ENCODE measurements around the gene IRX5.
A peak's percentile ranks its signal among the peaks of the same experiment; 100 is the strongest.

IRX5 gene

DNA sequence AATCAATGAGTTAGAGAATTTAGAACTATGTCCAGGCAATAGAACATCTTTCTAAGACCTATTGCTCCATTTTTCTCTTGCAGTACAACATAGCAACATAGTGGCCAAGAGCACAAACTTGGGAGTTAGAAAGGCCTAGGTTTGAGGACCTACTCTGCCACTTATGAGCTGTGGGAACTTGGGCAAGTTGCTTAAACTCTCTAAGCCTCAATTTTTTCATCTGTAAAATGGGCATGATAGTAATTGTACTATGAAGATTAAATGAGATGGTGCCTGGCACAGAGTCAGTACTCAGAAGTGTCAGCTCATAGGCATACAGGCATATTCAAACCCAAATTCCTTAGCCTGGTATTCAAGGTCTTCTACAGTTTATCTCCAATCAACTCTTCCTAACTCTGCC is 25.1 kb downstream of the IRX5 start:
- TF ChIP-seq CTCF (IDR thresholded peaks at IDR 0.05; ENCODE audit: control extremely low read depth, extremely low read depth, low read depth, missing control alignments) = no peak
- DNase-seq (ENCODE audit: extremely low spot score) = no peak
- POLR2A ChIA-PET = no interaction called here
- CTCF ChIA-PET = interaction anchor here (2.8 kb wide), 1 partner anchor 11 kb away, joined by 9 read pairs; no protein-coding TSS in a partner anchor

DNA sequence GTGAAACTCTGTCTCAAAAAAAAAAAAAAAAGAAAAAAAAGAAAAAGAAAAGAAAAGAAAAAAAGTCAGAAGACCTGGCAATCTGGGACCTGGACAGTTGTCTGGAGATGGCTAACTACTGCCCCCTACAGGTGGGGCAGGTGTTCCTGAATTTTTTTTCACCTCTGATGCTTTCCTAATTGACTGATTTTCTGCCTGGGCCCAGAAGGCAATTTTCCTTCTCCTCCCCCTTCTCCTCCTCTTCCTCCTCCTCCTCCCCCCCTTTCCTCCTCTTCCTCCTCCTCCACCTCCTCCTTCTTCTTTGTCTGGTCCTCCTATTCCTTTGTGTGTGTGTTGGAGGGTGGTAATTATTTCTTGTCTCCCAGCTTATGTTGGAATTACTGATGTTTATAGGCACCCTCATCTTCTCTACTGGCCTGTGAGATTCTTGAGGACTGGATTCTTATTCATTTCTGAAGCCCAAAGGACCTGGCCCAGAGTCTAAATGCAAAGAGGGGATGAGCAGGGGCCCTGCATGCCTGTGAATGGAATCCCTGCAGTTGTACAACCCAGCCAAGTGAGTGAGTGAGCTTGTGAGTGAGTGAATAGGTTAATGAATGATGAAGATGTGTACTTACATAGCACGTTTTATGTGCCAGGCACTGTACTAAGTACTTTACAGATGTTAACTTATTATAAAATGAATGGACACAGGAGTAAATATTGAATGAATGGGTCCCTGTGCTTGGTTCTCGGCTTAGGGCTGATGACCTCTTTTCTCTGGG is 26.9 kb downstream of the IRX5 start:
- TF ChIP-seq CTCF (IDR thresholded peaks at IDR 0.05; ENCODE audit: control extremely low read depth, extremely low read depth, low read depth, missing control alignments) = peak; percentile 42
- CTCF ChIA-PET = interaction anchor here (0.9 to 2.8 kb wide), 4 partner anchors 9 to 1185 kb away, joined by 3 to 9 read pairs (median 3); no protein-coding TSS in a partner anchor
- no peak for DNase-seq (ENCODE audit: extremely low spot score)
- POLR2A ChIA-PET = no interaction called here

GRCh38 chr16:54962045-54962444 is 31.4 kb downstream of the IRX5 start:
- TF ChIP-seq CTCF (IDR thresholded peaks at IDR 0.05; ENCODE audit: control extremely low read depth, extremely low read depth, low read depth, missing control alignments) = no peak
- CTCF ChIA-PET = interaction anchor here (0.8 to 1.0 kb wide), 2 partner anchors 9 to 12 kb away, joined by 3 read pairs; no protein-coding TSS in a partner anchor
- no peak for DNase-seq (ENCODE audit: extremely low spot score)
- POLR2A ChIA-PET = no interaction called here

GRCh38 chr16:54964239-54964638 is 33.6 kb downstream of the IRX5 start:
- no peak for TF ChIP-seq CTCF (IDR thresholded peaks at IDR 0.05; ENCODE audit: control extremely low read depth, extremely low read depth, low read depth, missing control alignments)
- ChIA-PET CTCF (no interaction called here), POLR2A (no interaction called here)
- DNase-seq (ENCODE audit: extremely low spot score) = no peak

- no peak for DNase-seq (ENCODE audit: extremely low spot score)
- no peak for TF ChIP-seq CTCF (IDR thresholded peaks at IDR 0.05; ENCODE audit: control extremely low read depth, extremely low read depth, low read depth, missing control alignments)
- CTCF ChIA-PET = no interaction called here
- POLR2A ChIA-PET = no interaction called here
Measured at GRCh38 chr16:54965464-54965863, 34.8 kb downstream of the IRX5 start.

GRCh38 chr16:54968011-54968410 is 37.3 kb downstream of the IRX5 start:
- TF ChIP-seq CTCF (IDR thresholded peaks at IDR 0.05; ENCODE audit: control extremely low read depth, extremely low read depth, low read depth, missing control alignments) = no peak
- ChIA-PET CTCF (no interaction called here), POLR2A (no interaction called here)

More at GRCh38 chr16:54968011-54968410, 37.3 kb downstream of the IRX5 start:
- DNase-seq (ENCODE audit: extremely low spot score) = no peak
